ENCODE results near the gene TRIM34.
"Not testable (repeated sequence)": the region's sequence is repeated elsewhere in the genome, so short reads cannot be mapped to it uniquely, and the experiment has no call there.

TRIM34 gene

GRCh38 chr11:5624489-5625279 is at the start of gene TRIM34:
Gene TRIM34 (plus strand): TSS chr11:5625001. CDS start chr11:5632332, 7,331 bp downstream.
- DNase-seq = no peak

- no peak for DNase-seq
Observed at GRCh38 chr11:5575152-5575551, 49.6 kb upstream of the TRIM34 start.

GRCh38 chr11:5577101-5577500 is 47.7 kb upstream of the TRIM34 start:
- no peak for DNase-seq

GRCh38 chr11:5580577-5580976 is 44.2 kb upstream of the TRIM34 start, which contains the start of gene OR52B6:
Gene OR52B6 (plus strand): TSS chr11:5580877. CDS start chr11:5580877, 0 bp downstream.
- no peak for DNase-seq

- no peak for DNase-seq
Observed at GRCh38 chr11:5581014-5581413, 43.8 kb upstream of the TRIM34 start.

- DNase-seq = not testable (repeated sequence)
Observed at GRCh38 chr11:5584458-5584857, 40.3 kb upstream of the TRIM34 start.

DNA sequence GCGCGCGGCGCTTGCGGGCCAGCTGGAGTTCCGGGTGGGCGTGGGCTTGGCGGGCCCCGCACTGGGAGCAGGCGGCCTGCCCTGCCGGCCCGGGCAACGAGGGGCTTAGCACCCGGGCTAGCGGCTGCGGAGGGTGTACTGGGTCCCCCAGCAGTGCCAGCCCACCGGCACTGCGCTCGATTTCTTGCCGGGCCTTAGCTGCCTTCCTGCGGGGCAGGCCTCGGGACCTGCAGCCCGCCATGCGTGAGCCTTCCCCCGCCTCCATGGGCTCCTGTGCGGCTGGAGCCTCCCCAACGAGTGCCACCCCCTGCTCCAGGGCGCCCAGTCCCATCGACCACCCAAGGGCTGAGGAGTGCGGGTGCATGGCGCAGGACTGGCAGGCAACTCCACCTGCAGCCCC is 34.9 kb upstream of the TRIM34 start:
- not testable (repeated sequence) for DNase-seq

- no peak for DNase-seq
Observed at GRCh38 chr11:5591613-5592012, 33.2 kb upstream of the TRIM34 start.

DNA sequence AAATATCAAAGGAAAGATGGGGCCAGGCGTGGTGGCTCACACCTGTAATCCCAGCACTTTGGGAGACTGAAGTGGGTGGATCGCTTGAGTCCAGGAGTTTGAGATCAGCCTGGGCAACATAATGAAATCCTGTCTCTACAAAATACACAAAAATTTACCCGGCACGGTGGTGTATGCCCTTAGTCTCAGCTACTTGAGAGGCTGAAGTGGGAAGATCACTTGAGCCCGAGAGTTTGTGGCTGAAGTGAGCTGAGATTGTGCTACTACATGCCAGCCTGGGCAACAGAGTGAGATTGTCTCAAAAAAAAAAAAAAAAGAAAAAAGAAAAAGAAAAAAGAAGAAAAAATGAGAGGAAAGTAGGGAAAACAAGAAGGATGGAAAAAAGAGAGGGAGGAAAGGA is 32.2 kb upstream of the TRIM34 start:
- DNase-seq = no peak

GRCh38 chr11:5593146-5593545 is 31.7 kb upstream of the TRIM34 start:
- DNase-seq = no peak

GRCh38 chr11:5596607-5597201 is 28.1 kb upstream of the TRIM34 start, which contains the start of gene TRIM6:
Gene TRIM6 (plus strand): TSS chr11:5596637. CDS start chr11:5596898, 261 bp downstream.
- no peak for DNase-seq

DNA sequence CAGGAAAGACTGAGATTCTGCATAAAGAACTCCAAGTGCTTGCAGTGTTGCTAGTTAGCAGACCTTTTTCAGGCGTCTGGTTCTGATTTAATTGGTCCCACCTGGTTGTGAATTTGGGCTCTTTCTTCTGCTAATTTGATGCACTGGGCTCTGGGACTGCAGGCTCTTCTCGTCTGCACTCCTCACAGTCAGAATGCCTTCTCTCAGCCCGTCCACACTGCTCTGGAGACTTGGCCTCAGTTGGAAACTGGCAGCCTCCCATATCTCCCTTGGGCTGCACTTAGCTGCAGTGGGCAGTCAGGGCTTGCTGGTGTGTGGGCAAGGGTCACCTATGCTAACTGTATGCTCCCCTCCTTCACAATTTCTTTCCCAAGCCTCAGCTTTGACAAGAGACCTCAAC is 26.8 kb upstream of the TRIM34 start:
- no peak for DNase-seq

DNA sequence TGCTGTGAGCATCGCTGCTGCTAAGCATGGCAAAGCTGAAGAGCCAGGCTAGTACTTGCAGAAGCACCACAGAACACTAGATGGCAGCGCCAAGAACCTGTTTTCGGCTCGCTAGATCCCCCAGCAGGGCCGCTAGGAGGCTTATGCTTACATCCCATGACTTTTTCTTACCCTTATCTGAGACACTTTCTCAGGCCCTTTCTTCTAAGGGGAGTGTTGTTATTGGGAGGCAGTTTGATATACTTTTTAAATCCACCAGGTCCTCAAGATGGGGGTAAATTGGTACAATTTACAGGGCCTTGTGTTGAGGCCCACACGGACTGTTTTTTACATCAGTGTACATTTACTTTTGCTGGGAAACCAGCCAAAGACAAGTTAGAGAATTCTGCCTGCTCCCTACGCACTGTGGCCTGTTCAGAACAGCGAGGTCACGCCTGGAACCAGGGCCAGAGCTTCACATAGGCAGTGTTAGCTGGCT is 24.4 kb upstream of the TRIM34 start:
- DNase-seq = peak; percentile 2

GRCh38 chr11:5602791-5603190 is 22.0 kb upstream of the TRIM34 start:
- not testable (repeated sequence) for DNase-seq

- DNase-seq = no peak
Observed at GRCh38 chr11:5603326-5603725, 21.5 kb upstream of the TRIM34 start.

GRCh38 chr11:5604896-5605295 is 19.9 kb upstream of the TRIM34 start:
- DNase-seq = no peak

DNA sequence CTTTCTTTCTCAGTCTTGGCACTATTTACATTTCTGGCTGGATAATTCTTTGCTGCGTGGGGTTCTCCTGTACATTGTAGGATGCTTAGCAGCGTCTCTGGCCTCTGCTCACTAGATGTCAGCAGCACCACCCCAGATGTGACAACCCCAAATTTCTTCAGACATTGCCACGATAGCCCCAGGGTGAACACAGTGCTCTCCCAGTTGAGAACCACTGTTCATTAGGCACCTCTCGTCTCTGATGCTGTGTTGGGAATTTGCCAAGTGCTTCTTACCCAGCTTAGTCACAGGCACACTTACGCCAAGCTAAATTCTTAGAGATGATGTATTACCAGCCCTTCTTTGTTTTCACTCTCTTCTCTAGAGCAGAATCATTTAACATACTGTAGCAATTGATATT is 19.0 kb upstream of the TRIM34 start:
- DNase-seq = no peak

DNA sequence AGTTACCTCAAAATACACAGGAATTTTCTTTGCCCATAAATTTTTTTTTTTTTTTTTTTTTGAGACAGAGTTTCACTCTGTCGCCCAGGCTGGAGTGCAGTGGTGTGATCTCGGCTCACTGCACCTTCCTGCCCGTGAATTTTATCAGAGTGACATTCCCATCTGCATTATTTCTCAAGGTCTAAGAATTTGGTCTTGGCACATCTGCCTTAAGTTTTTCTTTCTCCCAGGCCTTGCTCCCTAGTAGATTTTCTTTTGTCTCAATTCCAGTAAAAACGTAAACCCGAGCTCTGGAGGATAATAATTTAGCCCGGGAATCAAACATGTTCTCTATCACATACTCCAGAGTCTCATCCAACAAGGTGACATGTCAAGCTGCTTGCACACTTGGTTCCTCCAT is 16.0 kb upstream of the TRIM34 start:
- DNase-seq = no peak

GRCh38 chr11:5610446-5610845 is 14.4 kb upstream of the TRIM34 start:
- no peak for DNase-seq

DNA sequence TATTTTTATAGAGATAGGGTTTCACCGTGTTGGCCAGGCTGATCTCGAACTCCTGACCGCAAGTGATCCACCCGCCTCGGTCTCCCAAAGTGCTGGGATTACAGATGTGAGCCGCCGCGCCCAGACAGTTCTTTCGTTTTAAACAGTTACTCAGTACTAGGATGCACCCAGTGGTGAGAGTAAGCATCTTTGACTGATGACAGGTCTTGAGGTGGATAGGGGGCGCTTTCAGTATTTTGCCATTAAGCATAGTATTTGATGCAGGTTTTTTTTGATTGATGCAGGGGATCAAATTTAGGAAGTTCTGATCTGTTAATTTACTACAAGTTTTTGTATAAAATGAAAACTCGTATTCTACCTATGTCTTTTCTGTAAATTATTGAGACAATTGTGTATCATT is 13.2 kb upstream of the TRIM34 start:
- DNase-seq = no peak

DNA sequence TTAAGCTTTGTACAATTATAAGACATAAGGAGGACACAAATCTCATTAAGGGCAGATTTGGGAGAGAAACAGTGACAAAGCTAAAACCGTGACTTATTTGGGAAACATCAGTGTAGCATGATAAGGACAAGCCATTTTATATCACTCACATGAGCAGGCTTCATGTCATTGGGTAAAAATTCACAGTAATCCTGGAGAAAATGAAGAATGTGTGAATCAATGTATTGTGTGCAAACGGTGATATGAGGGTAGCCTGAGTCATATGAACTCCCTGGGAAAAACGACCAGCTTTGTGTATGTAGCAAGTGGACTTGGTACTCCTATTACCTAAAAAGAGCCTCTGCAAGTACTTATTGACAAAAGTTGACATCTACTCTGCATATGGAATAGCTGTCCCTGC is 6.0 kb upstream of the TRIM34 start:
- no peak for DNase-seq

GRCh38 chr11:5620651-5621521 is 3.9 kb upstream of the TRIM34 start:
- DNase-seq = no peak

GRCh38 chr11:5621580-5621979 is 3.2 kb upstream of the TRIM34 start:
- DNase-seq = no peak

Measured in NCI-H2107 (cell line).